Ascending aorta (tissue), 2 donors: ENCODE results near the gene EIF2S3. TPM values are rescaled to one million over a fixed set of nuclear protein-coding genes. Genes with fewer than 3 reads are reported as not detected.

Experiments
- DNase-seq, 2 donors: peaks; one replicate each; pipeline ENCODE4 v3.0.0-alpha.2; 2019; ENCODE audit warnings: low spot score in 2 of 2
- H3K27ac ChIP-seq, 2 donors: fragments of 200-600 bp; sonication (generic); one replicate each; pipeline ENCODE4 v1.5.1; 2016 to 2017; ENCODE audit warnings: mild to moderate bottlenecking in 1 of 2
- H3K27me3 ChIP-seq: fragments of 200-600 bp; sonication (generic); one replicate; pipeline ENCODE4 v1.5.1; 2017
- H3K36me3 ChIP-seq, 2 donors: fragments of 200-600 bp; sonication (generic); one replicate each; pipeline ENCODE4 v1.5.1; 2016
- H3K4me1 ChIP-seq, 2 donors: fragments of 200-600 bp; sonication (generic); one replicate each; pipeline ENCODE4 v1.5.1; 2016 to 2017; ENCODE audit warnings: mild to moderate bottlenecking in 1 of 2
- H3K4me3 ChIP-seq, 2 donors: fragments of 200-600 bp; sonication (generic); one replicate each; pipeline ENCODE4 v1.5.1; 2016 to 2017; ENCODE audit warnings: mild to moderate bottlenecking in 1 of 2
- H3K9me3 ChIP-seq, 2 donors: fragments of 200-600 bp; sonication (generic); one replicate each; pipeline ENCODE4 v1.5.1; 2016
- CTCF ChIP-seq, 3 experiments: fragments of 200-600 bp in 2 of 3; fragments of 450-650 bp in 1 of 3; sonication (generic) in 2 of 3; IDR thresholded peaks; one replicate each; pipeline ENCODE4 v1.5.1; 2016 to 2019; ENCODE audit warnings: antibody characterized with exemption in 3 of 3, mild to moderate bottlenecking in 1 of 3, moderate library complexity in 1 of 3
- intact Hi-C: fragments of 100-400 bp; cut with DNase I; formaldehyde crosslinking; loops from one replicate; pipeline ENCODE4 v1.15.1; 2023
- total RNA-seq: library from RNA; depleted of rRNA; stranded (reverse); fragments of >200 nt; gene quantifications from one replicate; pipeline ENCODE4 v1.1.0, GENCODE V29; 2016

Gene EIF2S3
- total RNA-seq, 1 donor from 2014 or later, result 60.7 TPM

GRCh38 chrX:24117258-24117657 lies 62.5 kb downstream of the EIF2S3 start:
- Histone ChIP-seq H3K4me1 (no peaks in the 10 kb centered on the region), H3K4me3 (no peak overlapping the region), H3K9me3 (no peaks in the 10 kb centered on the region), H3K27me3 (no peaks in the 10 kb centered on the region), H3K27ac (no peak overlapping the region), H3K36me3 (no peaks in the 10 kb centered on the region)
- intact Hi-C loops, result no loop called here
- TF ChIP-seq CTCF (IDR thresholded peaks at IDR 0.05), result no peak
- DNase-seq, result no peak

DNA sequence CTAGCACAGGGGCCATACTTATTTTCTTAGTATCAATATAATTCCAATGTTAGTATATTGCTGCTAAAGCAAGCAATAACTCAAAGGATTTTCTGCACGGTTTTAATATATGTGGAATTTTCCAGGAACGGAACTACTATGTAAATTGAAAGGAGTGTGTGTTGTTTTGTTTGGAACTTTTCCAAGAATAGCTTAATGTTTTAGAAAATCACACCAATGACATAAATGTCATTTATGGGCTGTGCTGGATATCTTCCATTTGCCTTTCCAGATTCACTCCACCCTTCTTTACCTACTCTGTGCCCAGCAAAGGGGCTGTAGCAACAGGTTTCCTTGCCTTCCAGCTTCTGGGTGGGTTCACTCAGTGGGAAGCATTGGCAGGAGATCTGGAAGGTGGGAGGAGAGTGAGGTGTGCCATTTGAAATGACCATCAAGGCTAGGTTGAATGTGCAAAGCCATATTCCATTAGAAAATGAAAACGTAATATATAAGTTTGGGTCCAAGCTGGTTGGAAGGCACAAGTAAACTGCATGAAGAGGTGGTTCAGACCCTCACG lies 69.6 kb downstream of the EIF2S3 start:
- no peak for DNase-seq
- H3K27ac ChIP-seq, result no peak overlapping the region
- H3K4me1 ChIP-seq, result no peaks in the 10 kb centered on the region
- H3K27me3 ChIP-seq, result no peaks in the 10 kb centered on the region
- intact Hi-C loops, result no loop called here
- TF ChIP-seq CTCF (IDR thresholded peaks at IDR 0.05), result no peak
- no peak overlapping the region for H3K4me3 ChIP-seq
- no peaks in the 10 kb centered on the region for H3K9me3 ChIP-seq
- no peaks in the 10 kb centered on the region for H3K36me3 ChIP-seq

DNA sequence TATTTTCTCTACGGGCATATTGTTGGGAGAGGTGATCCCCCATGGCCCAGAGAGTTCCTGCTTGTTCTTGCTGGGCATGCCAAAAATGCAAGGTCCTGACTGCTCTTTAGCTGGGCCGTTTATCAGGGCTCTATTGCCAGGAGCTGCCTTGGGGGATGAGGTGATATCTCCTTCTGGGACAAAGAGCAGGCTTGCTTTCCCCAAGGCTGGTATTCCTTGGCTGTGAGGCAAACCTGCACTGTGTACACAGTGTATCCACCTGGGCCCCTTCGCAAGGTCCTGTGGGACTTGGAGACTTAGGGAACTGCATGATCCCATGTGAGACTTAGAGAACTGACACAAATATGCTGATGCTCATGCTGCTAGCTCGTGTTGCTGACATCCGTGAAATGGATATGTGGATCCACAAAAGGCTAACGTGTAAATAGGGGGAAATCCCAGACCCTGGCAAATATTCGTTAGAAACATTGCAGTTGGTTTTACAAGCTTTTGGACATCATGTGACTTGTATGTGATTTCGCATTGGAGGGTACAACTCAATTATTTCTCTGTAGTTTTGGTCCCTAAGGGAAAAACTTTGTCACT lies 70.4 kb downstream of the EIF2S3 start:
- Histone ChIP-seq H3K27me3 (no peaks in the 10 kb centered on the region), H3K4me3 (no peak overlapping the region), H3K9me3 (no peaks in the 10 kb centered on the region), H3K4me1 (no peaks in the 10 kb centered on the region), H3K36me3 (no peaks in the 10 kb centered on the region), H3K27ac (no peak overlapping the region)
- no peak for TF ChIP-seq CTCF (IDR thresholded peaks at IDR 0.05)
- DNase-seq, result no peak
- intact Hi-C loops, result no loop called here

Other genes with a start within 250 kb of the EIF2S3 start
- not detected for gene APOO, start 147.0 kb upstream of the EIF2S3 start, total RNA-seq
- not detected for gene CXorf58, start 146.9 kb upstream of the EIF2S3 start, total RNA-seq
- 3.1 TPM for gene KLHL15, start 27.8 kb upstream of the EIF2S3 start, total RNA-seq
- gene ZFX, start 94.8 kb downstream of the EIF2S3 start, total RNA-seq, result 23.4 TPM